T-helper 17 cell (primary cell): ENCODE measurements around the gene CFAP43. TPM values are rescaled to one million over a fixed set of nuclear protein-coding genes. Genes with fewer than 3 reads are reported as not detected.

Experiments used
- ATAC-seq: fragments of 150-1000 bp; cut with Tn5 transposase; 2 replicates; pipeline ENCODE4 v1.10.0; 2021; ENCODE audit warnings: mild to moderate bottlenecking, moderate library complexity
- DNase-seq, 3 donors: peaks; one replicate each; pipeline versions ENCODE4 v3.0.0 to v3.0.0-alpha.2; 2020 to 2021
- H3K9me3 ChIP-seq: one replicate; pipeline ENCODE4 v1.7.0; 2013; ENCODE audit warnings: low read length, mild to moderate bottlenecking; ENCODE audit not compliant: control insufficient read depth, poor library complexity, severe bottlenecking
- H3K27ac Mint-ChIP-seq: one replicate; pipeline ENCODE4 v1.8.0; 2022; ENCODE audit warnings: mild to moderate bottlenecking, moderate library complexity, mixed read lengths
- H3K27me3 Mint-ChIP-seq: one replicate; pipeline ENCODE4 v1.8.0; 2022; ENCODE audit warnings: mixed read lengths
- H3K36me3 Mint-ChIP-seq: one replicate; pipeline ENCODE4 v1.8.0; 2022; ENCODE audit warnings: low read depth, mixed read lengths
- H3K4me1 Mint-ChIP-seq: one replicate; pipeline ENCODE4 v1.8.0; 2022; ENCODE audit warnings: mild to moderate bottlenecking, mixed read lengths
- H3K4me3 Mint-ChIP-seq: one replicate; pipeline ENCODE4 v1.8.0; 2022; ENCODE audit warnings: mild to moderate bottlenecking, moderate library complexity, mixed read lengths
- total RNA-seq, 4 donors: library from RNA in 2 of 4; stranded (reverse) in 2 of 4; gene quantifications; one replicate each; pipeline ENCODE4 v1.2.3 and lab custom pipeline; 2022 to 2026

The CFAP43 gene
- total RNA-seq, 2 donors from 2014 or later: not detected

GRCh38 chr10:104104418-104104817 lies 127.7 kb downstream of the CFAP43 start:
- Mint-ChIP-seq H3K27me3 (no peaks in the 10 kb centered on the region), H3K27ac (no peak overlapping the region), H3K4me1 (peaks cover 3% of the 10 kb centered on the region), H3K4me3 (no peak overlapping the region), H3K36me3 (no peaks in the 10 kb centered on the region)
- ATAC-seq: no peak
- no peaks in the 10 kb centered on the region for H3K9me3 ChIP-seq
- no peak for DNase-seq

- Mint-ChIP-seq H3K4me3 (no peak overlapping the region), H3K4me1 (peaks cover 3% of the 10 kb centered on the region), H3K27me3 (no peaks in the 10 kb centered on the region), H3K36me3 (no peaks in the 10 kb centered on the region), H3K27ac (no peak overlapping the region)
- DNase-seq (no peak), ATAC-seq (no peak)
- H3K9me3 ChIP-seq: no peaks in the 10 kb centered on the region
These were observed 128.2 kb downstream of the CFAP43 start for GRCh38 chr10:104103956-104104355.

- H3K9me3 ChIP-seq: no peaks in the 10 kb centered on the region
- Mint-ChIP-seq H3K27ac (peak overlapping the region; percentile 1), H3K36me3 (no peaks in the 10 kb centered on the region), H3K4me1 (peaks cover 3% of the 10 kb centered on the region), H3K4me3 (peak overlapping the region; percentile 1), H3K27me3 (peaks cover 5% of the 10 kb centered on the region)
- DNase-seq: no peak
- no peak for ATAC-seq
These were observed 130.3 kb downstream of the CFAP43 start for GRCh38 chr10:104101902-104102301.

DNA sequence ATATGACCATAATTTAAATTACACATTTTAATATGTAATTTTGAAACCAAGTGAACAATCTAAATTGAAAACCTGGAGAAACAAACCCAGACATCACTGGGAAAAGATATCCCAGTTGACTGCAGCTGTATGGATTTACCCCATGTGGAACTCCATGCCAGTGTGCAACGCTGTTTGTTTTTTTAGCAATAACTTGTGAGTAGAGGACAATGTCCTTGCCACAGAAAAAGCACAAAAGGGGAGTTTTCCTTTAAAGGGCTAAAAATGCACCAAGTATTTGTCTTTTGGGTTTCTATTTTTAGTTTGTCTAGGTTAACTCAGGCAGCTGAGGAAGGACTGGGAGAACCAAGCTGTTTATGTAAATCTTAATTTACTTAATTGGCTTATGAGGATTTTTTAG lies 131.4 kb downstream of the CFAP43 start:
- H3K36me3 Mint-ChIP-seq: no peaks in the 10 kb centered on the region
- H3K27me3 Mint-ChIP-seq: peaks cover 9% of the 10 kb centered on the region
- ATAC-seq (no peak), DNase-seq (no peak)
- H3K4me3 Mint-ChIP-seq: no peak overlapping the region
- peaks cover 3% of the 10 kb centered on the region for H3K4me1 Mint-ChIP-seq
- H3K9me3 ChIP-seq: no peaks in the 10 kb centered on the region
- H3K27ac Mint-ChIP-seq: no peak overlapping the region

- Mint-ChIP-seq H3K4me3 (no peak overlapping the region), H3K27me3 (peaks cover 9% of the 10 kb centered on the region), H3K4me1 (peaks cover 3% of the 10 kb centered on the region), H3K27ac (no peak overlapping the region), H3K36me3 (no peaks in the 10 kb centered on the region)
- H3K9me3 ChIP-seq: no peaks in the 10 kb centered on the region
- ATAC-seq (no peak), DNase-seq (no peak)
These were observed 132.2 kb downstream of the CFAP43 start for GRCh38 chr10:104099941-104100340.

DNA sequence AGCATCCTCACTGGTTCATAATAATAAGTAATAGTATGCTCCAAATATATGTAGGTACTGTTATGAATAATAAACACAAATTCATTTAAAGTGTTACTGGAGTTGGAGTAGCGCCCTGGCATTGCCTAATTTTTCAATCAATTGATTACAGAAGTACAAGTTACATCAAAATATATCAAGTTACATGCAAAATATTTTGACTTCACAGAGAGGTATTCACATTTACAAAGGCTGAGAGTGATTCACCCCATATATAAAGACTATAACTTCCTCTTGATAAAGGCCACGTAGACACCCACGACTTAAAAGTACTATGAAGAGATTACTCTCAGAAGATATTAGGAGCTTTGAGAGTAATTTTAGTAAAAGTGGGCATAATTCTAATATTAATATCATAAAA lies 132.9 kb downstream of the CFAP43 start:
- no peak overlapping the region for H3K4me3 Mint-ChIP-seq
- no peaks in the 10 kb centered on the region for H3K36me3 Mint-ChIP-seq
- ATAC-seq (no peak), DNase-seq (no peak)
- no peak overlapping the region for H3K27ac Mint-ChIP-seq
- H3K4me1 Mint-ChIP-seq: no peaks in the 10 kb centered on the region
- H3K27me3 Mint-ChIP-seq: peaks cover 9% of the 10 kb centered on the region
- H3K9me3 ChIP-seq: no peaks in the 10 kb centered on the region

DNA sequence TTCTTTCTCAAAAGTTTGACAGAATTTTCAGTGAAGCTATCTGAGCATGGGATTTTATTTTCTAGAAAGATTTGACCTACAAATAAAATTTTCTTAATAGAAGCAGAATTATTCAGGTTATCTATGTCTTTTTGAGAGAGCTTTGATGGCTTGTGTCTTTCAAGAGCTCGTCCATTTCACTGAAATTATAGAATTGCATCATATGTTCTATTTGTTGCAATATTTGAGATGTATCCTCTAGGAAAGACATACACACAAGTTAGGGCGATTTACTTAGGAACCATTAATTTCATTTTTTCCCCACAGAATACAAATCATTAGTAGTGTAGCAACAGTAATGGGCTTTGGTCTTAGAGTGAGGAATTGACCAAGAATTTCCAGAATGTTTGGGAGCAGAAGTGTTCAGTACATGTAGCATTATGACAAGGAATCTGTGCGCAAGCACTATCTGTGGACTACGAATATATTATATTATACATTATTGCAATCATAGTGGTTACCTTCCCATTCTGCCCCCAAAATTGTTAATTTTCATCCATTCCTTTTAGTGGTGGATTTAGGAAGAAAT lies 133.7 kb downstream of the CFAP43 start:
- peaks cover 9% of the 10 kb centered on the region for H3K27me3 Mint-ChIP-seq

GRCh38 chr10:104096692-104097091 lies 135.5 kb downstream of the CFAP43 start:
- Mint-ChIP-seq H3K36me3 (no peaks in the 10 kb centered on the region), H3K4me3 (no peak overlapping the region), H3K4me1 (no peaks in the 10 kb centered on the region), H3K27ac (no peak overlapping the region), H3K27me3 (peaks cover 9% of the 10 kb centered on the region)
- DNase-seq (no peak), ATAC-seq (no peak)
- no peaks in the 10 kb centered on the region for H3K9me3 ChIP-seq

More for the DNA sequence above, 133.7 kb downstream of the CFAP43 start:
- Mint-ChIP-seq H3K4me1 (no peaks in the 10 kb centered on the region), H3K36me3 (no peaks in the 10 kb centered on the region), H3K4me3 (no peak overlapping the region), H3K27ac (no peak overlapping the region)
- ATAC-seq (no peak), DNase-seq (no peak)
- no peaks in the 10 kb centered on the region for H3K9me3 ChIP-seq

DNA sequence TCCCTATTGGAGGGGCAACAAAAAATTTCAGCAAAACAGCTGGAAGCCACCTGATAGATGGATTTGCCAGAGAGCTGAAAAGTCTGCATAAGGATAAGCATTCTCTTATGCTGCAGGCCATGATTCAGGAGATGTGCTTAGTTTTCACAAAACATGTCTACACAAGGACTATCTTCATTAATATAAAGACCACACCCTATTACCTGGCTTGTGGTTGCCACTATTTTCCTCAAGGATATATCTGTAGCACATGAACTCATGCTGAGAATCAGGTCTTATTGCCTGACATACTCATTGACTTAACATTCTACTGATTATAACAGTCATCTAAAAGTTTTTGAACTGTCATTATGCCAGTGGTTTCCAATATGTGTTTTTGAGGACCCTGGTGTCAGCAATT lies 139.4 kb downstream of the CFAP43 start:
- DNase-seq (no peak), ATAC-seq (no peak)
- peaks cover 17% of the 10 kb centered on the region for H3K27me3 Mint-ChIP-seq
- H3K4me1 Mint-ChIP-seq: no peaks in the 10 kb centered on the region
- H3K36me3 Mint-ChIP-seq: no peaks in the 10 kb centered on the region
- H3K9me3 ChIP-seq: no peaks in the 10 kb centered on the region
- H3K4me3 Mint-ChIP-seq: no peak overlapping the region
- no peak overlapping the region for H3K27ac Mint-ChIP-seq

- Mint-ChIP-seq H3K27me3 (peaks cover 9% of the 10 kb centered on the region), H3K4me3 (no peak overlapping the region), H3K36me3 (no peaks in the 10 kb centered on the region), H3K4me1 (peaks cover 3% of the 10 kb centered on the region), H3K27ac (no peak overlapping the region)
- DNase-seq (no peak), ATAC-seq (no peak)
- H3K9me3 ChIP-seq: no peaks in the 10 kb centered on the region
These were observed 141.6 kb downstream of the CFAP43 start for GRCh38 chr10:104090611-104091010.

- ATAC-seq (no peak), DNase-seq (no peak)
- Mint-ChIP-seq H3K4me3 (no peak overlapping the region), H3K4me1 (peaks cover 3% of the 10 kb centered on the region), H3K36me3 (no peaks in the 10 kb centered on the region), H3K27ac (no peak overlapping the region), H3K27me3 (peaks cover 9% of the 10 kb centered on the region)
- H3K9me3 ChIP-seq: no peaks in the 10 kb centered on the region
These were observed 142.5 kb downstream of the CFAP43 start for GRCh38 chr10:104089621-104090020.

DNA sequence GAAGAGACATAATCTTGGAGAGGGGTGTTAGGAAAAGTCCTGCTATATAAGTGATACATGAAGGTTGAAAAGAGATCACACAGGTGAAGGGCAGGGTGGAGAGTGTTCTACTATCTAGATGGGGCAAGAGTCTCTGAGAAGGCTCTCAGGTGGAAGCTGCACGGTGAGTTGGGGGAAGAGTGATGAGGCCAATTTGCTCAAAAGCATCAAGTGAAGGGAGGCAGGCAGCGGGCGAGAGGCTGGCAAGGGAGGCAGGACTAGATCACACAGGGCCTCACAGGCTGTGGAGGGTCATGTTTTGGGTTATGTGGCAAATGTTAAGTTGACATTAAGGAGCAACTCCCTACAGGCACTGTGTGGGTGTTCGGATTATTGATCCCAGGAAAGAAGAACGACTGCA lies 143.9 kb downstream of the CFAP43 start:
- Mint-ChIP-seq H3K36me3 (no peaks in the 10 kb centered on the region), H3K4me3 (no peak overlapping the region)

GRCh38 chr10:104085801-104086400 lies 146.3 kb downstream of the CFAP43 start, which contains the start of gene COL17A1:
COL17A1 (minus strand) TSS chr10:104085880; CDS start chr10:104080673, 5,207 bp downstream.
- H3K4me1 Mint-ChIP-seq: peaks cover 3% of the 10 kb centered on the region
- ATAC-seq: no peak
- DNase-seq: no peak
- no peak within 1 kb of the TSS for H3K27ac Mint-ChIP-seq
- no peak within 1 kb of the TSS for H3K4me3 Mint-ChIP-seq
- no peaks in the 10 kb centered on the region for H3K9me3 ChIP-seq
- H3K27me3 Mint-ChIP-seq: peaks cover 3% of the 10 kb centered on the region
- H3K36me3 Mint-ChIP-seq: no peaks in the 10 kb centered on the region

More for the DNA sequence above, 143.9 kb downstream of the CFAP43 start:
- no peaks in the 10 kb centered on the region for H3K9me3 ChIP-seq
- Mint-ChIP-seq H3K27me3 (peaks cover 9% of the 10 kb centered on the region), H3K4me1 (peaks cover 3% of the 10 kb centered on the region), H3K27ac (no peak overlapping the region)
- no peak for DNase-seq
- ATAC-seq: no peak
